Glutamatergic neuron (in vitro differentiated cells): ENCODE data around the gene MRPS35. TPM values are rescaled to one million over a fixed set of nuclear protein-coding genes. Genes with fewer than 3 reads are reported as not detected.

ENCODE experiments used
- DNase-seq: peaks from one replicate; pipeline ENCODE4 v3.0.0; 2022
- H3K27ac Mint-ChIP-seq: one replicate; pipeline ENCODE4 v1.8.0; 2020; ENCODE audit warnings: mild to moderate bottlenecking, mixed read lengths, inconsistent platforms; ENCODE audit not compliant: unreplicated experiment
- H3K27me3 Mint-ChIP-seq: one replicate; pipeline ENCODE4 v1.8.0; 2020; ENCODE audit warnings: mild to moderate bottlenecking, moderate library complexity, mixed read lengths, inconsistent platforms; ENCODE audit not compliant: unreplicated experiment
- H3K36me3 Mint-ChIP-seq: one replicate; pipeline ENCODE4 v1.8.0; 2020; ENCODE audit warnings: mild to moderate bottlenecking, mixed read lengths, inconsistent platforms; ENCODE audit not compliant: unreplicated experiment
- H3K4me1 Mint-ChIP-seq: one replicate; pipeline ENCODE4 v1.8.0; 2020; ENCODE audit warnings: mild to moderate bottlenecking, low read depth, mixed read lengths, inconsistent platforms; ENCODE audit not compliant: unreplicated experiment
- H3K4me3 Mint-ChIP-seq: one replicate; pipeline ENCODE4 v1.8.0; 2020; ENCODE audit warnings: mild to moderate bottlenecking, mixed read lengths, inconsistent platforms; ENCODE audit not compliant: unreplicated experiment
- H3K9me3 Mint-ChIP-seq: one replicate; pipeline ENCODE4 v1.8.0; 2020; ENCODE audit warnings: mild to moderate bottlenecking, moderate library complexity, mixed read lengths, inconsistent platforms; ENCODE audit not compliant: unreplicated experiment
- total RNA-seq: library from RNA; stranded (reverse); fragmentation: NEBNext Ultra II Directional; extraction: Animal tissue kit (Norgen Biotek cat#: 25700); gene quantifications from one replicate; pipeline ENCODE4 v1.2.1, GENCODE V29; 2021; ENCODE audit not compliant: unreplicated experiment
- TF ChIP-seq, protein P1 (sequence below): fragments of 200-600 bp; sonication (generic); IDR thresholded peaks from one replicate; pipeline ENCODE4 v1.5.0; 2021; ENCODE audit not compliant: partially characterized antibody, unreplicated experiment

The MRPS35 gene
- total RNA-seq, 1 donor from 2014 or later = 27.4 TPM

DNA sequence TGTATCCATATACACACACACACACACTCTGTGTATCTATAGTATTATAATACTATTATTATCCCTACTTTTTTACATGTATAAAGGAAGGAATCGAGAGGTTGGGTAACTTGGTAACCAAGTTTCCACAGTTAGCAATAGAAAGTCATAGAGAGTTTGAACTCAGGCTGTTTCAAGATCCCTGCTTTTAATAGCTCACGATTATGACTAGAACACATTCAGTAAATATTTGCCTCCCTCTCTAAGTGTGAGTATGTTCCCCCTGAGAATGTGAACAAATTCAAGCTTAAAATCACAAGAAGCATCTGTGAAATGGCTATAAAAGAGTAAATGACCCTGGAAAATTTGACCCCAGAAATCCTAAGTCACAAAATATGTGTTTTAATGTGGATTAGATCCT lies 25.4 kb upstream of the MRPS35 start:
- H3K36me3 Mint-ChIP-seq = peaks cover 4% of the 10 kb centered on the region
- no peaks in the 10 kb centered on the region for H3K9me3 Mint-ChIP-seq
- H3K4me3 Mint-ChIP-seq = no peak overlapping the region
- H3K27me3 Mint-ChIP-seq = no peaks in the 10 kb centered on the region
- TF ChIP-seq, protein P1, sequence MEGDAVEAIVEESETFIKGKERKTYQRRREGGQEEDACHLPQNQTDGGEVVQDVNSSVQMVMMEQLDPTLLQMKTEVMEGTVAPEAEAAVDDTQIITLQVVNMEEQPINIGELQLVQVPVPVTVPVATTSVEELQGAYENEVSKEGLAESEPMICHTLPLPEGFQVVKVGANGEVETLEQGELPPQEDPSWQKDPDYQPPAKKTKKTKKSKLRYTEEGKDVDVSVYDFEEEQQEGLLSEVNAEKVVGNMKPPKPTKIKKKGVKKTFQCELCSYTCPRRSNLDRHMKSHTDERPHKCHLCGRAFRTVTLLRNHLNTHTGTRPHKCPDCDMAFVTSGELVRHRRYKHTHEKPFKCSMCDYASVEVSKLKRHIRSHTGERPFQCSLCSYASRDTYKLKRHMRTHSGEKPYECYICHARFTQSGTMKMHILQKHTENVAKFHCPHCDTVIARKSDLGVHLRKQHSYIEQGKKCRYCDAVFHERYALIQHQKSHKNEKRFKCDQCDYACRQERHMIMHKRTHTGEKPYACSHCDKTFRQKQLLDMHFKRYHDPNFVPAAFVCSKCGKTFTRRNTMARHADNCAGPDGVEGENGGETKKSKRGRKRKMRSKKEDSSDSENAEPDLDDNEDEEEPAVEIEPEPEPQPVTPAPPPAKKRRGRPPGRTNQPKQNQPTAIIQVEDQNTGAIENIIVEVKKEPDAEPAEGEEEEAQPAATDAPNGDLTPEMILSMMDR = no peak
- DNase-seq = no peak
- H3K4me1 Mint-ChIP-seq = no peaks in the 10 kb centered on the region
- H3K27ac Mint-ChIP-seq = no peak overlapping the region

DNA sequence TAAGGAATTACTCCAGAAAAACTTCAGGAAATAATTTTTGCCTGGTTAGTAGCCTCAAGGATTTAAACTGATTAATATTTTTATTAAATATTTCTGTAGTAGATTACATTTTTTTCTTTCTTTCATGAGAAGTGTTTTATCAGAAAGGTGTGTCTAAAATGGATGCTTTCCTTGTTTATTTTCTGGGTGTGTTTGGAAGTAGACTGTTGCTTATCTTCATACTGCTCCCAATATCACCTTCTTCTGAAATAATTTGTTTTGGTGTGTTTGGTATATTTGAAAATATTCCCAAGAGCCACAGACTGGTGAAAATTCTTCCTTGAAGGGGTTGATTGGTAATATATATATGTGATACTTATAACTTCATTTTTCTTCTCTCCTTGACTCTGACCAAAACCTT lies 24.5 kb upstream of the MRPS35 start:
- TF ChIP-seq, protein P1 = no peak
- Mint-ChIP-seq H3K27ac (no peak overlapping the region), H3K9me3 (no peaks in the 10 kb centered on the region), H3K4me3 (no peak overlapping the region), H3K27me3 (no peaks in the 10 kb centered on the region), H3K4me1 (no peaks in the 10 kb centered on the region), H3K36me3 (peaks cover 4% of the 10 kb centered on the region)
- DNase-seq = no peak

DNA sequence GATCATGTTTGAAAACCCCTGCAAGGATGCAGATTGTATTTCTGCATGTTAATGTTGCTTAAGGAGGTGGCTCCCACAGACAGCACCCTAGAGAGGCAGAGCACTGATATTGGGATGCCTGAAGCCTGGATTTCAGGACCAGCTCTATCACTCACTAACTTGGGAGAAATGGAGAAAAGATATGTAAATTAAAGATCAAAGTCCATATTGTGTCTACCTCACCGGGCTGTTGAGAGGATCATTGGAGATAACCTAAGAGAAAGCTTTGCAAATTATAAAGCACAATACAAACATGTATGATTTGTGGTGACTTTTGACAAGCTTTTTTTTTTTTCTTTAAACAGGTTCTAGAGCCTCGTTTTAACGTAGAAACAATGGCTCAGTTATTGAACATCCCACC lies 22.0 kb upstream of the MRPS35 start:
- peaks cover 4% of the 10 kb centered on the region for H3K36me3 Mint-ChIP-seq
- TF ChIP-seq, protein P1 = no peak
- H3K9me3 Mint-ChIP-seq = no peaks in the 10 kb centered on the region
- no peak overlapping the region for H3K27ac Mint-ChIP-seq
- H3K27me3 Mint-ChIP-seq = no peaks in the 10 kb centered on the region
- H3K4me3 Mint-ChIP-seq = no peak overlapping the region
- no peaks in the 10 kb centered on the region for H3K4me1 Mint-ChIP-seq
- DNase-seq = no peak

- no peaks in the 10 kb centered on the region for H3K9me3 Mint-ChIP-seq
- no peak overlapping the region for H3K27ac Mint-ChIP-seq
- peaks cover 4% of the 10 kb centered on the region for H3K36me3 Mint-ChIP-seq
- no peaks in the 10 kb centered on the region for H3K4me1 Mint-ChIP-seq
- TF ChIP-seq, protein P1 = no peak
- DNase-seq = no peak
- no peaks in the 10 kb centered on the region for H3K27me3 Mint-ChIP-seq
- no peak overlapping the region for H3K4me3 Mint-ChIP-seq
These were observed 21.0 kb upstream of the MRPS35 start for GRCh38 chr12:27689558-27690180.

DNA sequence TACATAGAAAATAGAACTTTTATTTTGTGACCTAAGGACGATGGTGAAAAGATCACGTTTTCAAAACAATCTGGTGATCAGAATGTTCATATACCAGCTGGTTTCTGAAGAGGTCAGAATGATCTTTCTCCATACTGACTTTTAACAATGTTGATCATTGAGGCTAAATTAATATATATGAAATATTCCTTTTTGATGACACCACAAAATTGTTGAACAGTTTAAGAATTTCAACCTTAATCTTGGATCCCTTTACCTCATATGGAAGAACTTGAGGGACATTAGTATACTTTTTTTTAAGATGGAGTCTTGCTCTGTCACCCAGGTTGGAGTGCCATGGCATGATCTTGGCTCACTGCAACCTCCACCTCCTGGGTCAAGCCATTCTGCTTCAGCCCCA lies 17.2 kb upstream of the MRPS35 start:
- DNase-seq = no peak
- Mint-ChIP-seq H3K4me1 (peaks cover 7% of the 10 kb centered on the region), H3K27me3 (peaks cover 2% of the 10 kb centered on the region), H3K36me3 (peaks cover 3% of the 10 kb centered on the region), H3K4me3 (no peak overlapping the region), H3K27ac (no peak overlapping the region), H3K9me3 (peaks cover 3% of the 10 kb centered on the region)
- TF ChIP-seq, protein P1 = no peak
